ENCODE results near the gene STUB1.

The STUB1 gene

GRCh38 chr16:732332-732731 is 52.1 kb downstream of the STUB1 start:
- TF ChIP-seq NFIC (IDR thresholded peaks at IDR 0.05) (no peak), RAD21 (IDR thresholded peaks at IDR 0.05; ENCODE audit: low read depth) (no peak), EGR1 (IDR thresholded peaks at IDR 0.05) (no peak), CREB1 (IDR thresholded peaks at IDR 0.05; ENCODE audit: low read depth) (no peak), ZBTB7A (IDR thresholded peaks at IDR 0.05; ENCODE audit: low read depth) (no peak), TAF1 (IDR thresholded peaks at IDR 0.05; ENCODE audit: low read depth) (no peak), TEAD4 (IDR thresholded peaks at IDR 0.05) (no peak), YY1 (IDR thresholded peaks at IDR 0.05; ENCODE audit: low read depth) (no peak), USF1 (IDR thresholded peaks at IDR 0.05) (no peak), FOXM1 (IDR thresholded peaks at IDR 0.05; ENCODE audit: borderline replicate concordance, low read depth) (no peak), REST (IDR thresholded peaks at IDR 0.05; ENCODE audit: low read depth) (no peak), TCF12 (IDR thresholded peaks at IDR 0.05; ENCODE audit: low read depth) (no peak), EP300 (IDR thresholded peaks at IDR 0.05; ENCODE audit: borderline replicate concordance) (no peak), MAX (IDR thresholded peaks at IDR 0.05) (no peak), CEBPB (IDR thresholded peaks at IDR 0.05) (no peak)

Data from Ishikawa (cell line).